HEK293T (cell line): ENCODE data around the gene LOXL1.
"Not testable (repeated sequence)": the region's sequence is repeated elsewhere in the genome, so short reads cannot be mapped to it uniquely, and the experiment has no call there.

Experiments
- CTCF ChIA-PET: fragments of 350-600 bp; formaldehyde crosslinking; extraction: SDS; loops from one replicate; lab custom pipeline; 2021; ENCODE audit warnings: antibody characterized with exemption, inconsistent platforms; lab: Yijun Ruan, JAX
- POLR2A ChIA-PET: fragments of 350-600 bp; formaldehyde crosslinking; extraction: SDS; loops from one replicate; lab custom pipeline; 2020; ENCODE audit warnings: antibody characterized with exemption, inconsistent platforms; lab: Yijun Ruan, JAX
- DNase-seq: peaks from one replicate; pipeline ENCODE4 v3.0.0; 2012; ENCODE audit warnings: mixed read lengths; ENCODE audit errors: extremely low spot score
- ARNT ChIP-seq: fragments of 450-650 bp; IDR thresholded peaks from 2 replicates; pipeline ENCODE4 v1.6.1; 2017; ENCODE audit warnings: mild to moderate bottlenecking
- BHLHE40 ChIP-seq: fragments of 450-650 bp; IDR thresholded peaks from 2 replicates; pipeline ENCODE4 v1.6.1; 2016; ENCODE audit warnings: mild to moderate bottlenecking, moderate library complexity, borderline replicate concordance
- CTBP1 ChIP-seq: fragments of 450-650 bp; IDR thresholded peaks from 2 replicates; pipeline ENCODE4 v1.6.1; 2016; ENCODE audit warnings: borderline replicate concordance
- ELF4 ChIP-seq: fragments of 450-650 bp; IDR thresholded peaks from 2 replicates; pipeline ENCODE4 v1.6.1; 2017; ENCODE audit warnings: antibody characterized with exemption
- FOXA1 ChIP-seq: fragments of 450-650 bp; IDR thresholded peaks from 2 replicates; pipeline ENCODE4 v1.6.1; 2016; ENCODE audit warnings: mild to moderate bottlenecking
- FOXK2 ChIP-seq: fragments of 450-650 bp; IDR thresholded peaks from 2 replicates; pipeline ENCODE4 v1.6.1; 2016; ENCODE audit warnings: mild to moderate bottlenecking
- FOXM1 ChIP-seq: fragments of 450-650 bp; IDR thresholded peaks from 2 replicates; pipeline ENCODE4 v1.6.1; 2017; ENCODE audit warnings: mild to moderate bottlenecking, borderline replicate concordance
- HDGF ChIP-seq: fragments of 450-650 bp; IDR thresholded peaks from 2 replicates; pipeline ENCODE4 v1.6.1; 2017; ENCODE audit warnings: antibody characterized with exemption, borderline replicate concordance
- L3MBTL2 ChIP-seq: fragments of 450-650 bp; conservative IDR thresholded peaks from 2 replicates; pipeline ENCODE4 v1.6.1; 2016; ENCODE audit warnings: mild to moderate bottlenecking
- LEF1 ChIP-seq: fragments of 450-650 bp; IDR thresholded peaks from 2 replicates; pipeline ENCODE4 v1.6.1; 2017; ENCODE audit warnings: mild to moderate bottlenecking, borderline replicate concordance
- NFRKB ChIP-seq: fragments of 450-650 bp; IDR thresholded peaks from 2 replicates; pipeline ENCODE4 v1.6.1; 2016; ENCODE audit warnings: mild to moderate bottlenecking, moderate library complexity
- SP1 ChIP-seq: fragments of 450-650 bp; IDR thresholded peaks from 2 replicates; pipeline ENCODE4 v1.6.1; 2017
- SUZ12 ChIP-seq: fragments of 450-650 bp; IDR thresholded peaks from 2 replicates; pipeline ENCODE4 v1.6.1; 2016; ENCODE audit warnings: mild to moderate bottlenecking
- TARDBP ChIP-seq: fragments of 450-650 bp; IDR thresholded peaks from 2 replicates; pipeline ENCODE4 v1.6.1; 2016
- ZNF384 ChIP-seq: fragments of 450-650 bp; IDR thresholded peaks from 2 replicates; pipeline ENCODE4 v1.6.1; 2016
- TF ChIP-seq, protein P1 (sequence below): fragments of 450-650 bp; IDR thresholded peaks from 2 replicates; pipeline ENCODE4 v1.6.1; 2016

The LOXL1 gene

DNA sequence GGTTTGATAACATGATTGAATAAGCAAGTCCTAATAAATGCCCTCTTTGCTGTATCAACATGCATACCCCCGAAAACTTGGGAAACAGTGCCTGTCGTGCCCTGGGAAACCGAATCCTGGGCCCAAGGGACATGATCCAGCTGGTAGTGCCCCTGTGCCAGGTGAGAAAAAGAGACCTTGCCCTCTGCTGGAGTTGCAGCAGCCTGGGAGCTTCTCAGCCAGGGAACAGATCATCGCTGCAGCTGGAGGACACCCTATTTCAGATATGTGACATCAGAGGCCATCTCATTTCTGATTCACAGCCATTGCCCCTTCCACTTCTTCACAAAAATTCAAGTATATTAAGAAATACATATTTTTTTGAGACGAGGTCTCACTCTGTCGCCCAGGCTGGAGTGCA is 33.5 kb downstream of the LOXL1 start:
- no peak for DNase-seq
- no peak for TF ChIP-seq ELF4
- TF ChIP-seq ARNT = no peak
- no peak for TF ChIP-seq FOXM1
- no peak for TF ChIP-seq L3MBTL2
- TF ChIP-seq TARDBP = no peak
- no peak for TF ChIP-seq LEF1
- no peak for TF ChIP-seq CTBP1
- TF ChIP-seq HDGF = no peak
- TF ChIP-seq, protein P1, sequence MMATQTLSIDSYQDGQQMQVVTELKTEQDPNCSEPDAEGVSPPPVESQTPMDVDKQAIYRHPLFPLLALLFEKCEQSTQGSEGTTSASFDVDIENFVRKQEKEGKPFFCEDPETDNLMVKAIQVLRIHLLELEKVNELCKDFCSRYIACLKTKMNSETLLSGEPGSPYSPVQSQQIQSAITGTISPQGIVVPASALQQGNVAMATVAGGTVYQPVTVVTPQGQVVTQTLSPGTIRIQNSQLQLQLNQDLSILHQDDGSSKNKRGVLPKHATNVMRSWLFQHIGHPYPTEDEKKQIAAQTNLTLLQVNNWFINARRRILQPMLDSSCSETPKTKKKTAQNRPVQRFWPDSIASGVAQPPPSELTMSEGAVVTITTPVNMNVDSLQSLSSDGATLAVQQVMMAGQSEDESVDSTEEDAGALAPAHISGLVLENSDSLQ = no peak
- no peak for TF ChIP-seq FOXK2
- no peak for TF ChIP-seq SUZ12
- no peak for TF ChIP-seq ZNF384
- no peak for TF ChIP-seq NFRKB
- TF ChIP-seq BHLHE40 = no peak
- TF ChIP-seq SP1 = no peak
- no peak for TF ChIP-seq FOXA1
- CTCF ChIA-PET = interaction anchor here (1.8 kb wide), 1 partner anchor 13 kb away, joined by 6 read pairs; no protein-coding TSS in a partner anchor
- POLR2A ChIA-PET = interaction anchor here (1.7 kb wide), 1 partner anchor 9 kb away, joined by 4 read pairs; no protein-coding TSS in a partner anchor

DNA sequence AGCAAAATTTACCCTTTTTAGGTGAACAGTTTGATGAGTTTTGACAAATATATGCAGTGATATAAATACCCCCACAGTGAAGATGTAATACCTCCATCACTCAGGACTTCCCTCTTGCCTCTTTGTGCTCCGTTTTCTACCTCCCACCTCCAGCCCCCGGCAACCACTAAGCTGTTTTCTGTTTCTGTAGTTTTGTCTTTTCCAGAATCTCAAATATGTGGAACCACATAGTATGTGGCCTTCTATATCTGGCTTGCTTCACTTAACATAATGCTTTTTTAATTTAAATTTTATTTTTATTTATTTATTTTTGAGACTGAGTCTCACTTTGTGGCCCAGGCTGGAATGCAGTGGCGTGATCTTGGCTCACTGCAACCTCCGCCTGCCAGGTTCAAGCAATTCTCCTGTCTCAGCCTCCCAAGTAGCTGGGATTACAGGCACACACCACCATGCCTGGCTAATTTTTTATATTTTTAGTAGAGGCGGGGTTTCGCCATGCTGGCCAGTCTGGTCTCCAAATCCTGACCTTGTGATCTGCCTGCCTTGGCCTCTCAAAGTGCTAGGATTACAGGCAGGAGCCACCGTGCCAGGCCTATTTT is 34.3 kb downstream of the LOXL1 start:
- ChIA-PET CTCF (interaction anchor here (0.7 to 1.8 kb wide), 4 partner anchors 9 to 149 kb away, joined by 3 to 6 read pairs (median 4); no protein-coding TSS in a partner anchor), POLR2A (interaction anchor here (1.4 to 1.7 kb wide), 2 partner anchors 10 to 34 kb away, joined by 4 read pairs; partner anchors contain the start of gene PML)
- DNase-seq = not testable (repeated sequence)

DNA sequence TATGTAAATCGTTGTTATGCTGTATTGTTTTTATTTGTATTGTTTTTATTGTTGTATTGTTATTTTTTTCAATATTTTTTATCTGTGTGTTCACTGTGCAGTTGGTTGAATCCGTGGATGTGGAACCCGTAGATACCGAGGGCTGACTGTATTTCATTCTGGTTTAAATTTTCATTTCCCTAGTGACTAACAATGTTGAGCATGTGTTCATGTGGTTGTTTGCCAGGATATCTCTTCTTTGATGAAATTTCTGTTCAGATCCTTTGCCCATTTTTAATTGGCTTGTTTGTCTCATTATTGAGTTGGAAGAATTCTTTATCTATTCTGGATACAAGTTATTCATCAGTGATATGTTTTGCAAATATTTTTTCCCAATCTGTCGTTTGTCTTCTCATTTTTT is 36.2 kb downstream of the LOXL1 start:
- no peak for TF ChIP-seq SP1
- no peak for TF ChIP-seq FOXA1
- no peak for TF ChIP-seq CTBP1
- TF ChIP-seq, protein P1 = no peak
- TF ChIP-seq FOXM1 = no peak
- TF ChIP-seq TARDBP = no peak
- TF ChIP-seq FOXK2 = no peak
- no peak for TF ChIP-seq L3MBTL2
- no peak for TF ChIP-seq BHLHE40
- no peak for TF ChIP-seq NFRKB
- no peak for TF ChIP-seq LEF1
- TF ChIP-seq ELF4 = no peak
- no peak for TF ChIP-seq ZNF384
- TF ChIP-seq ARNT = no peak
- TF ChIP-seq SUZ12 = no peak
- DNase-seq = no peak
- POLR2A ChIA-PET = no interaction called here
- CTCF ChIA-PET = interaction anchor here (1.8 kb wide), 1 partner anchor 11 kb away, joined by 5 read pairs; no protein-coding TSS in a partner anchor

DNA sequence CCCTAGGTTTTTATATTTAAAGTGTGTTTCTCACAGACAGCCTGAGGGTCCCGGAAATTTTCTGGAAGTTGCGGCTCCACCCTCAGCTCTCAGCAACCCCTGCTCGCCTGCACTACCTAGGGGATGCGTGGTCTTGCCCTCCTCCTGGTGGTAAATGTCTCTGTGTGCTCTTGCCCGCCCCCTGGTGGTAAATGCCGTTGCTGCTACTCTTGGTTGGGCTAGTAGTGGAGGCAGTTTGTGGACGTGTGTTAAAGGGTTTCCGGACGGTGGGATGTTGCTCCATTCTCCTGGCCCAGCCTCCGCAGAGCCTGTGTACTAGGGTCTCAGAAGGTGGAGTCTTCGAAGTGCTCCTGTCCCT is 38.5 kb downstream of the LOXL1 start:
- TF ChIP-seq FOXK2 (no peak), NFRKB (no peak), TARDBP (no peak), ELF4 (no peak), L3MBTL2 (no peak), FOXA1 (no peak), SP1 (no peak), BHLHE40 (no peak), SUZ12 (no peak), CTBP1 (no peak), HDGF (no peak), LEF1 (no peak)
- TF ChIP-seq, protein P1 = no peak
- peak; percentile 92 for DNase-seq
- CTCF ChIA-PET = interaction anchor here (0.8 to 1.9 kb wide), 8 partner anchors 8 to 32 kb away, joined by 3 to 9 read pairs (median 4); no protein-coding TSS in a partner anchor
- POLR2A ChIA-PET = interaction anchor here (1.0 to 1.2 kb wide), 2 partner anchors 13 to 37 kb away, joined by 3 to 6 read pairs; no protein-coding TSS in a partner anchor

DNA sequence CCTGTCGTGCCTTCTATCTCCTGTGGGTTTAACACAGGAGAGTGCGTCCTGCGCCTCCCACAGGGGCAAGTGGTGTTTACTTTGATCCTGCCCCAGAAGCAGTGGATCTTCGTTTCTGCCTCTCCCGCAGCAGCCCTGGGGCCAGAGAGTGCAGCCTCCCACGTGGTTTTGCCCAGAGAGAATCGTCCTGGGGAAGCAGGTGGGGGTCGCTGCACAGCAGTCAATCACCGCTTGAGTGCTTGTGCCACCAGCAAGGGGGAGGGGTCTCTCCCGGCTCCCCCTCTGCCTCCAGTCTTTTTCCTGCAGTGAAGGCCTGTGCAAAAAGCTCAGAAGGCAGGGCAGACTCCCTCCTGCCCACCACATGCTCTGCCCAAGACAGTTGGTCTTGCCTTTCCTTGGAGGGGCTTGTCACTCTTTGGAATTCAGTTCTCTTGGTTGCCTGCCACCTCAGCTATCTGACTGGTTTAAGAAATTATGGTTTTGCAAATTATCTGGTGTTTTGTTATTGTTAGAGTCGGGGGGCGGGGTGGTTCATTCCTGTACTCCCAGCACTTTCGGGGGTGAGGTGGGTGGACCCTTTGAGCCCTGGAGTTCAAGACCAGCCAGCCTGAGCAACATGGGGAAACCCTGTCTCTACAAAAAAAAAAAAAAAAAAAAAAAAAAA is 39.0 kb downstream of the LOXL1 start:
- ChIA-PET POLR2A (interaction anchor here (1.0 to 1.2 kb wide), 2 partner anchors 14 to 38 kb away, joined by 3 to 6 read pairs; no protein-coding TSS in a partner anchor), CTCF (interaction anchor here (1.0 to 1.9 kb wide), 5 partner anchors 12 to 84 kb away, joined by 3 to 8 read pairs (median 4); no protein-coding TSS in a partner anchor)
- TF ChIP-seq ELF4 (no peak), SUZ12 (no peak), SP1 (no peak), TARDBP (no peak), FOXM1 (no peak), HDGF (no peak), CTBP1 (no peak), BHLHE40 (no peak), L3MBTL2 (0 out of 2 replicates have a peak, but pooled peaks have one; percentile 17), NFRKB (no peak), ZNF384 (no peak), ARNT (no peak), FOXK2 (no peak)
- TF ChIP-seq, protein P1 = peak; percentile 42; the same call in 1 of the 2 replicates
- peak; percentile 28 for DNase-seq
